Mucosa of rectum (tissue), 2 donors: ENCODE results near the gene BICDL2.

ENCODE experiments used
- H3K27ac ChIP-seq, 2 donors: one replicate each; pipeline ENCODE4 v1.7.0; 2013; ENCODE audit warnings: inconsistent platforms in 2 of 2, low read depth in 2 of 2, low read length in 2 of 2
- H3K27me3 ChIP-seq, 2 donors: one replicate each; pipeline ENCODE4 v1.7.0; 2013; ENCODE audit warnings: low read length in 2 of 2; ENCODE audit not compliant: control insufficient read depth in 2 of 2, insufficient read depth in 2 of 2
- H3K36me3 ChIP-seq, 2 donors: one replicate each; pipeline ENCODE4 v1.7.0; 2013; ENCODE audit warnings: low read length in 2 of 2; ENCODE audit not compliant: control insufficient read depth in 2 of 2, insufficient read depth in 2 of 2
- H3K4me1 ChIP-seq, 2 donors: one replicate each; pipeline ENCODE4 v1.7.0; 2013; ENCODE audit warnings: low read length in 2 of 2, mild to moderate bottlenecking in 1 of 2; ENCODE audit not compliant: control insufficient read depth in 2 of 2, insufficient read depth in 2 of 2
- H3K4me3 ChIP-seq, 2 donors: one replicate each; pipeline ENCODE4 v1.7.0; 2013; ENCODE audit warnings: low read length in 2 of 2
- H3K9ac ChIP-seq, 2 donors: one replicate each; pipeline ENCODE4 v1.7.0; 2013; ENCODE audit warnings: low read length in 2 of 2, low read depth in 1 of 2, mild to moderate bottlenecking in 1 of 2
- H3K9me3 ChIP-seq, 2 donors: one replicate each; pipeline ENCODE4 v1.7.0; 2013; ENCODE audit warnings: low read length in 2 of 2; ENCODE audit not compliant: control insufficient read depth in 2 of 2
- donor health status: healthy.
- donor health status: Normal muscosa, but diverticular disease.

Gene BICDL2

DNA sequence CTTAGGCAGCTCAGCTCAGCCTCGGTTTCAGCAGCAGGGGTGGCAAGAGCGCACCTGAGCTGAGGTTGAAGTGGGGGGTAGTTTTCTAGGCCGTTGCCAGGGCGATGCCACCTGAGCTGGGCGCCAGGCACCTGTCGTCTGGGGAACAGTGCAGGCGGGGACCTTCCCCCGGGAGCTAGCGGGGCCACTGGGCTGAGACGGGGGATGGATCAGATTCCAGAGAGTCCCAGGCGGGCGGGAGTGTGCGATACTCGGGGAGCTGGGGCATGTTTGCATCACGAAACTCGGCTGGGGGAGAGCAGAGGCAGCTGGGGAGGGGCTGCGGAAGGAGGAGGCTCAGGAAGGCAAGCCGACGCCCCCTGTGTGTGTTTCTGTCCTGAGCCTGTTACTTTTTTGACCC, 24.5 kb downstream of the BICDL2 start:
- Histone ChIP-seq H3K9me3 (no peaks in the 10 kb centered on the region), H3K9ac (no peak overlapping the region), H3K27ac (no peak overlapping the region), H3K27me3 (peaks cover 0 to 11% of the 10 kb centered on the region in 2 donors), H3K36me3 (no peaks in the 10 kb centered on the region), H3K4me1 (peaks cover 20 to 25% of the 10 kb centered on the region in 2 donors), H3K4me3 (peak overlapping the region; percentile 13 to 35)

DNA sequence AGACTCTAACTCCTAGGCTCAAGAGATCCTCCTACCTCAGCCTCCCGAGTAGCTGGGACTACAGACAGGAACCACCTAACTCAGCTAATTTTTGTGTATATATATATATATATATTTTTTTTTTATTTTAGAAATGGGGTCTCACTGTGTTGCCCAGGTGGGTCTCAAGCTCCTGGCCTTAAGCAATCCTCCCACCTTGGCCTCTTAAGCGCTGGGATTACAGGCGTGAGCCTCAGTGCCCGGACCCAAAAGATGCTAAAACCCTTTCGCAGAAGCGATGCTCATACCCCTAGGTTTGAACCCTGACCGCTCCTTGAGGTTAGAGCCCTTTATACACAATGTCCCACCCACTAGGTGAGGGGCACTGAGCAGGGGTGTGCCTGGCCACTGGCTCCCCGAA, 26.2 kb downstream of the BICDL2 start:
- H3K4me3 ChIP-seq, result no peak overlapping the region
- no peaks in the 10 kb centered on the region for H3K9me3 ChIP-seq
- no peak overlapping the region for H3K27ac ChIP-seq
- H3K9ac ChIP-seq, result no peak overlapping the region
- no peaks in the 10 kb centered on the region for H3K36me3 ChIP-seq
- peaks cover 0 to 13% of the 10 kb centered on the region in 2 donors for H3K27me3 ChIP-seq
- peaks cover 30 to 40% of the 10 kb centered on the region in 2 donors for H3K4me1 ChIP-seq

DNA sequence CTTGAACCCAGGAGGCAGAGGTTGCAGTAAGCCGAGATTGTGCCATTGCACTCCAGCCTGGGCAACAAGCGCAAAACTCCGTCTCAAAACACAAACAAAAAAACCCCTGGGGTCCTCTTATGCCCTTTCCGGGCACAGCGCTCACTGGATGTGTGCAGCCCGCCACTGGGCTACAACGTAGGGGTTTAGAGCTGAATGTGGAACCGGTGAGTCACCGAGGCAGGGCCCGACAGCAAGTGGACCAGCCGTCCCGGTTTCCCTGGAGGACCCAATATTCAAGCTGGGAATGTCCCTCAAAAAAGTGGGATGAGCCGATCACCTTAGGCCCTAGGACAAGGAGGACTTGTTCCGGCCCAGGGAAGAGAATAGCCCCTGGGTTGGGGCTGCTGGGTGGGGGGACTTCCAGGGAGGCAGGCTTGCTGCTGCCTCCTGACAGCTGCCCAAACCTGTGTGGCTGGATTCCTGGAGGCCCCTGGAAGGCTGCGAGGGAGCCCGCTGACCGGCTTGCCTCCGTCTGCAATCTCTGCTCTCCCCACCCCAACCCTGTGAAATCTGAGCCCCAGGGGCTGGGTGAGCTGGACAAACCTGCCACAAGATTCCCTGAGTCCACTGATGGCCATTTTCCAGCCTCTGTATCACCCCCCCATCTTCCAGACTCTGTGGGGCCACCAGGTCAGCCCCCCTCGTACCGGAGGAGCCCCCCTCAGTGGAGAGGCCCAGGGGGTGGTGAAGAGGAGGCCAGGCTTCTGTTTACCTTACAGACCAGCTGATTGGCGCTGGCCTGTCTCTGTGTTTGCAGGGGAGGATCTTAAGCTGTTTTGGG, 27.0 kb downstream of the BICDL2 start:
- Histone ChIP-seq H3K9me3 (no peaks in the 10 kb centered on the region), H3K4me3 (no peak overlapping the region), H3K27me3 (peaks cover 0 to 13% of the 10 kb centered on the region in 2 donors), H3K36me3 (no peaks in the 10 kb centered on the region), H3K4me1 (peaks cover 32 to 42% of the 10 kb centered on the region in 2 donors), H3K9ac (no peak overlapping the region), H3K27ac (peak overlapping the region in 1 of 2 donors; percentile 15)

DNA sequence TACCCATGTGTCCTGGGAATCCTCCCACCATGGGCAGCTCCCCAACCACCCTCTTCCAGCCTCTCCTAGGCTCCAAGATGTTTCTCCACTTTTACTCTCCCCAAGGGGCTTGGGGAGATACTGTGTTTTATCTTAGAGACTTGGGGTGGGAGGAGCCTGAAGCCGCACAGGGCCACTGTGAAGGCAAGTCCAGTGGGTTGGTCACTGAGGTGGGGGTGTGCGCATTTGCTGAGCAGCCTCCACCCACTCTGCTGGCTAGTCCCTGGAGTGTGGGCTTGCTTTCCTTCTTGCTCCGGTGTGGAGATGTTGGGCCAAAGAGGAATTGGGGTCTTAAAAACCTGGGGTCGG, 28.1 kb downstream of the BICDL2 start:
- H3K4me3 ChIP-seq, result no peak overlapping the region
- H3K9ac ChIP-seq, result peak overlapping the region in 1 of 2 donors; percentile 60
- H3K4me1 ChIP-seq, result peaks cover 33 to 43% of the 10 kb centered on the region in 2 donors
- H3K27me3 ChIP-seq, result peaks cover 0 to 13% of the 10 kb centered on the region in 2 donors
- peak overlapping the region in 1 of 2 donors; percentile 91 for H3K27ac ChIP-seq
- H3K9me3 ChIP-seq, result no peaks in the 10 kb centered on the region
- no peaks in the 10 kb centered on the region for H3K36me3 ChIP-seq

DNA sequence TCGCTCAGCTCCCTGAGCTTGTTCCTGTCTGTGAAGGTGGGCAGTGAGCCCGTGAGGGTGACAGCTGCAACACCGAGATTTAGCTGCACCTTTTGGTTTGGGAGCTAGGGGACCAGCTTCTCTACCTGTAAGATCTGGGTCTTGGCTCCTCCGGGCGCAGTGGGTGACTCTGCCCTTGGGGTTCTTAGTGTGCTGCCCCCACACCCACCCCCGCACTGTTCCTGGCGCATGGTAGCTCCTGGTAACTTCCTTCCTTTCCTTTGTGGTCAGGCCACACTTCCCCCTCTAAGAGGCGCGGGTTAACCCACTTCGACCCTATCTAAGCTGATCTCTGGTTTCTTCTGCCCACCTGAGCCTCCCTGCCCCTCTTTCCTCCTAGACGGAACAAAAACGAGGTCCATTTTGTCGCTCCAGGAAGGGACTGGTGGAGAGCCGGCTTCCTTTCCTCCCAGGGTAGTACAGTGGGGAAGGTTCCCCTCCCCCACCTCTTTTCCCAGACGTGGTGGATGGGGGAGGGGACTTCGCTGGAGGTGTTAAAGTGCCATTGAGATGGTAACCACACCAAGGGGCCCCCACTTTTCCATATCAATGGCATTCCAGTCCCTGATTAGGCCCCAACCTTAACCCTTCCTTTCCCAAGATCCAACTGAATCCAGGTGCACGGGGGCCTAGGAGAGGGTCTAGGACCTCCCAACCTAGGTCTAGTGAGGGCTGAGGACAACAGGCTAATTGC, 28.6 kb downstream of the BICDL2 start:
- peak overlapping the region; percentile 90 to 91 for H3K27ac ChIP-seq

DNA sequence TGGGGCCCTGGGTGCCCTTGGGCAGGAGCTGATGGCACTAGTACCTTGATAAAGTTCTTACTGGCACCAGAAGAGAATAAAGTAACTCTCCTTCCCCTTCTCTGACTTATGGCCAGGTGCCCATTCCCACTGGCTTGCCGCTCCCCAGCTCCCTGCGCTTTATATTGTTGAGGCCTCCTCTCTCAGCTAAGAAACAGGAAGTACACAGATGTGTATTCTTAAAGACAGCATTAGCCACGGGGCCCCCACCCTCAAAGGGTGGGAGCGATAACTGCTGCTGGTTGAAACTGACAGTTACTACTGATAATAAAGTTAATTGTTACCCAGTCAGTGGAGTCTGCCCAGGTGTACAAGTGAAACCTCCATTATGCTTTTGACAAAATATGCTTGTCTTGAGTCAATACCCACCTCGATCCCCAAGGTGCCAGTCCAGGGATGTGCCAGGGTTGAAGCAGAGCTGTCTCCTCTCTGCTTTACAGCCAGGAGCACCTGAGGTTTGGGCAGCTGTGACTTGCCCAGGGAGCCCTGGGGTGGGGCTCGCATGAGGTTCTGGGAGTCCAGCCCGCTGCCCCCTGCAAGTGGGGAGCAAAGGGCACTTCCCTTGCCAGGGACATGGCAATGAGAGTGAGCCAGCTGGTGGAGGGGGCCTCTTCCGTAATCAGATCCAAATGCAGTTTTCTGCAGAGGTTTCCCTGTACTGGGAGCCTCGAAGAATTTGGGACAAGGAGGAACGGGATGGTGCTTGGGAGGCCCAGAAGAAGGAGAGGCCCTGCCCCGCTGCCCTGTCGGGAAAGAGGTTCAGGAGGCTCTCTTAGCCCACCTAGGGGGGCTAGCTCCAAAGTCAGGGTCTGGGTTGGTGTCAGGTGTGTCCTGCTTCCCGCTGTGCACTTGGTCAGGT, 29.4 kb downstream of the BICDL2 start:
- Histone ChIP-seq H3K4me3 (peak overlapping the region; percentile 37 to 60), H3K36me3 (no peaks in the 10 kb centered on the region), H3K9me3 (no peaks in the 10 kb centered on the region), H3K27me3 (peaks cover 0 to 13% of the 10 kb centered on the region in 2 donors), H3K4me1 (peaks cover 32 to 37% of the 10 kb centered on the region in 2 donors), H3K27ac (peak overlapping the region; percentile 90 to 91), H3K9ac (peak overlapping the region; percentile 60)

More for the DNA sequence above, 28.6 kb downstream of the BICDL2 start:
- no peaks in the 10 kb centered on the region for H3K9me3 ChIP-seq
- peaks cover 0 to 13% of the 10 kb centered on the region in 2 donors for H3K27me3 ChIP-seq
- H3K9ac ChIP-seq, result peak overlapping the region; percentile 10 to 60
- H3K4me3 ChIP-seq, result peak overlapping the region; percentile 1 to 60
- H3K36me3 ChIP-seq, result no peaks in the 10 kb centered on the region
- H3K4me1 ChIP-seq, result peaks cover 33 to 42% of the 10 kb centered on the region in 2 donors

DNA sequence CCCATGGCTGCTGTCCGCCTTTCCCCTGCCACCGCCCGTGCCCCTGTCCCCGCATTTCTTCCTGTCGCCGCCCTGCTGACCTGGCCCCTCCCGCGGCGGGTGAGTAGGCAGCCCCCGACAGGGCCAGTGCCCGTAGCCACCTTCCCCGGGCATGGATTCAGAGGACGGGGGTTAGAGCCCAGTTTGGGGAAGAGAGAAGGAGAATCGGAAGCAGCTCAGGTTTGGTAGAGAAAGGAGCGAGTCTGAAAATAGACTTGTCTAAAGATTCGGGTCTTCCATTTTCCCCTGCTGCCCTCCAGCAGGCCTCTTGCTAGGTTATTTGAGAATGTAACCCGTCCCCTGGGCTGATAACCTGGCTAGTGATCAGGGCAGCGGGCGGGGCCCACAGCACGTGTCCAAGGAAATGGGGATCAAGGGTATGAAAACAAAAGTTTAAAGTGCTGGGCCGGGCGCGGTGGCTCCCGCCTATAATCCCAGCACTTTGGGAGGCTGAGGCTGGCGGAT, 31.9 kb downstream of the BICDL2 start:
- Histone ChIP-seq H3K4me1 (peaks cover 27 to 34% of the 10 kb centered on the region in 2 donors), H3K27me3 (peaks cover 0 to 6% of the 10 kb centered on the region in 2 donors), H3K9ac (peak overlapping the region; percentile 65 to 74), H3K36me3 (no peaks in the 10 kb centered on the region), H3K4me3 (peak overlapping the region; percentile 58 to 74), H3K27ac (peak overlapping the region; percentile 81 to 90), H3K9me3 (no peaks in the 10 kb centered on the region)

DNA sequence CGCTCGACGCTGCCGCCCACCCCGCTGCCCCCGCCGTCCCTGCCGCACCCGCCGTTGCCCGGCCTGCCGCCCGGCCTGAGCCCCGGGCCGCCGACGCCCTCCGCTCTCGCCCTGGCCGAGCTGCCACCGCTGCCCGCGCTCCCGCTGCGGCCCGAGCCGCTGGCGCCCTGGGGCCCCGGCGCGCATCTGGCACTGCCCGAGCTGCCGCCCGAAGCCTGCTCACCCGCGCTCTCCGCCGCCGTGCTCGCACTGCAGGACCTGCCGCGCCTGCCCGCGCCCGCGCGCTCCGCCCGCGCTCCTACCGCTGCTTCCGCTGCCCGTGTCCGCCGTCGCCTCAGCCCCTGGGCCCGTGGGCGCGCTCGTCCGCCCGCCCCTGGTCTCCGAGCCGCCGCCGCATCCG, 32.4 kb downstream of the BICDL2 start:
- peaks cover 0 to 6% of the 10 kb centered on the region in 2 donors for H3K27me3 ChIP-seq
- peak overlapping the region in 1 of 2 donors; percentile 48 for H3K4me3 ChIP-seq
- peaks cover 27 to 34% of the 10 kb centered on the region in 2 donors for H3K4me1 ChIP-seq
- no peaks in the 10 kb centered on the region for H3K36me3 ChIP-seq
- H3K9me3 ChIP-seq, result no peaks in the 10 kb centered on the region
- no peak overlapping the region for H3K9ac ChIP-seq
- peak overlapping the region in 1 of 2 donors; percentile 58 for H3K27ac ChIP-seq

DNA sequence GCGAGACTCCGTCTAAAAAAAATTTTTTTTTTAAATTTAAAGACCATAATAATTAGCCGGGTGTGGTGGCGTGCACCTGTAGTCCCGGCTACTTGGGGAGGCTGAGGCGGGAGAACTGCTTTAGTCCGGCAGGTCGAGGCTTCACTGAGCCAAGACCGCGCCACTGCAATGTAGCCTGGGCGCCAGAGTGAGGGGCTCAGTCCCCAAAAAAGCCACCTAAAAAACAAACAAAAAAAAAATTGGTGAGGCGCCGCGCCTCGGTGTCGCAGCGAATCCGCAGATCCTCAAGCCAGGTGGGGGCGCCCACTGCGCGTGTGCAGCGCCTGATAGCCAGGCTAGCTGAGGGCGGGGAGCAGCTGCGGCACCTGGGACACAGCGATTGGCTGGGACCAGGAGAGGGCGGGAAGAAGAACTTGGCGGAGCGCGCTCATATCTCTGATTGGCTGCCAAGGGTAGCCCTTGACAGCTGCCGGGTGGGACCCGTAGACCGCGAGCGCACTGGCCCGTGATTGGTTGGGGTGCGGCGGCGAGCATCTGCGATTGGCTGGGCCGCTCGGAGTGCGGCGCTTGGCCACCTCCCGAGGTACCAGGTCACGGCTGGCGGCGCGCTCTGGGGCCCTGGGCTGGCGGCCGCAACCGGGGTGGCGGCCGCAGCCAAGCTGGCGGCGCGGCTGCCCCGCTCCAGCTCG, 33.0 kb downstream of the BICDL2 start:
- Histone ChIP-seq H3K27me3 (peaks cover 0 to 6% of the 10 kb centered on the region in 2 donors), H3K9ac (no peak overlapping the region), H3K36me3 (no peaks in the 10 kb centered on the region), H3K9me3 (no peaks in the 10 kb centered on the region), H3K4me1 (peaks cover 26 to 33% of the 10 kb centered on the region in 2 donors), H3K4me3 (peak overlapping the region in 1 of 2 donors; percentile 48), H3K27ac (no peak overlapping the region)
